Frontal cortex (tissue), 4 donors: ENCODE measurements around the gene ERRFI1. TPM values are rescaled to one million over a fixed set of nuclear protein-coding genes. Genes with fewer than 3 reads are reported as not detected.
A peak's percentile ranks its signal among the peaks of the same experiment; 100 is the strongest.

ENCODE experiments used
- DNase-seq, 2 donors: peaks; one replicate each; pipeline ENCODE4 v3.0.0; 2012; ENCODE audit warnings: low spot score in 2 of 2
- FAIRE-seq: peaks from 2 replicates; lab custom pipeline; 2012; peaks lifted over from hg19 to GRCh38; lab: Jason Lieb, UNC
- total RNA-seq: library from RNA; depleted of rRNA; stranded (reverse); fragments of >200 nt; gene quantifications from one replicate; pipeline ENCODE4 v1.2.3, GENCODE V29; 2014
- donor health status: control.
- donor health status: control.
- donor health status: control.

The ERRFI1 gene
- total RNA-seq, 1 donor from 2014 or later, result 20.4 TPM

GRCh38 chr1:8021676-8022266 is 4.3 kb downstream of the ERRFI1 start:
- no peak for DNase-seq

GRCh38 chr1:8020032-8020431 is 6.1 kb downstream of the ERRFI1 start:
- DNase-seq (no peak), FAIRE-seq (no peak)

More at GRCh38 chr1:8021676-8022266, 4.3 kb downstream of the ERRFI1 start:
- no peak for FAIRE-seq

- DNase-seq (no peak), FAIRE-seq (no peak)
Observed at GRCh38 chr1:8019229-8019620, 6.9 kb downstream of the ERRFI1 start.

- DNase-seq, result no peak
- FAIRE-seq, result no peak
Observed at GRCh38 chr1:8018492-8019228, 7.4 kb downstream of the ERRFI1 start.

GRCh38 chr1:8017495-8018197 is 8.5 kb downstream of the ERRFI1 start:
- peak; percentile 21 for FAIRE-seq

GRCh38 chr1:8016895-8017241 is 9.2 kb downstream of the ERRFI1 start:
- FAIRE-seq, result no peak
- no peak for DNase-seq

More at GRCh38 chr1:8017495-8018197, 8.5 kb downstream of the ERRFI1 start:
- DNase-seq, result no peak

- FAIRE-seq (no peak), DNase-seq (no peak)
Observed at GRCh38 chr1:8016210-8016894, 9.8 kb downstream of the ERRFI1 start.

- FAIRE-seq, result no peak
- no peak for DNase-seq
Observed at GRCh38 chr1:8015809-8016165, 10.3 kb downstream of the ERRFI1 start.

- FAIRE-seq (peak; percentile 50), DNase-seq (peak; percentile 39 to 62)
Observed at GRCh38 chr1:8015036-8015808, 10.9 kb downstream of the ERRFI1 start.

GRCh38 chr1:8014381-8014988 is 11.6 kb downstream of the ERRFI1 start:
- DNase-seq, result no peak
- FAIRE-seq, result no peak

- DNase-seq, result no peak
- no peak for FAIRE-seq
Observed at GRCh38 chr1:8013800-8014199, 12.3 kb downstream of the ERRFI1 start.

GRCh38 chr1:8013399-8013798 is 12.7 kb downstream of the ERRFI1 start:
- FAIRE-seq (no peak), DNase-seq (no peak)

- FAIRE-seq (no peak), DNase-seq (no peak)
Observed at GRCh38 chr1:8012955-8013354, 13.2 kb downstream of the ERRFI1 start.

GRCh38 chr1:8011923-8012858 is 13.9 kb downstream of the ERRFI1 start:
- DNase-seq (no peak), FAIRE-seq (no peak)

GRCh38 chr1:8011016-8011415 is 15.1 kb downstream of the ERRFI1 start:
- FAIRE-seq, result no peak

GRCh38 chr1:8010080-8010664 is 15.9 kb downstream of the ERRFI1 start:
- FAIRE-seq (no peak), DNase-seq (no peak)

More at GRCh38 chr1:8011016-8011415, 15.1 kb downstream of the ERRFI1 start:
- no peak for DNase-seq

- FAIRE-seq, result no peak
- no peak for DNase-seq
Observed at GRCh38 chr1:8009043-8010002, 16.8 kb downstream of the ERRFI1 start.
